ENCODE results near the gene TENT5D.
"Not testable (repeated sequence)": the region's sequence is repeated elsewhere in the genome, so short reads cannot be mapped to it uniquely, and the experiment has no call there.

Gene TENT5D

DNA sequence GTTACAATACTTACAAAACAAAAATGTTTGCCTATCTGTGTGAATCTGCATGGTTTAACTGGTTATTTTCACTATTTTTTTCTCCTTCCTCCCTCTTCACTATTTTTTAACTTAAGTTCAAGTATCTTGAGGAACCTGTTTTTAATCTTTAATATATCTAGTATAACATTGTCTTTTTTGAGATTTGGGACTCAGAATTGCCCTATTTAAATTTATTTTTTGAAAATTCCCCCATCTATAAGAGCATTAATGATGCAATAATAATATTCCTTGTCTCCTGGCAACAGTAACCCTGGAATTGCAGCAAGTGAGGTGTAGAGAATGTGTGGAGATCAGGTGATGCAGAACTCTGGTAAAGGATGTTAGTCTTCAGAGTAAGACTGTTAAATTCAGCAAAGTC is at the start of gene TENT5D:
TSS of gene TENT5D (plus strand) at position 301 of the 400 bp plus-strand sequence. CDS start 22,093 bp downstream, outside the sequence.
- H3K9me3 Mint-ChIP-seq, result no peaks in the 10 kb centered on the region

DNA sequence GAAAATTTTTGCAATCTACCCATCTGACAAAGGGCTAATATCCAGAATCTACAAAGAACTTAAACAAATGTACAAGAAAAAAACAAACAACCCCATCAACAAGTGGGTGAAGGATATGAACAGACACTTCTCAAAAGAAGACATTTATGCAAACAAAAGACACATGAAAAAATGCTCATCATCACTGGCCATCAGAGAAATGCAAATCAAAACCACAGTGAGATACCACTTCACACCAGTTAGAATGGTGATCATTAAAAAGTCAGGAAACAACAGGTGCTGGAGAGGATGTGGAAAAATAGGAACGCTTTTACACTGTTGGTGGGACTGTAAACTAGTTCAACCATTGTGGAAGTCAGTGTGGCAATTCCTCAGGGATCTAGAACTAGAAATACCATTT is 34.6 kb upstream of the TENT5D start:
- not testable (repeated sequence) for H3K4me1 Mint-ChIP-seq; H3K27ac Mint-ChIP-seq (ENCODE audit: low read depth)

More for the DNA sequence above, at the start of gene TENT5D:
- DNase-seq (ENCODE audit: low spot score in 2 of 2), result no peak
- no peaks in the 10 kb centered on the region for H3K36me3 Mint-ChIP-seq (ENCODE audit: insufficient read depth)
- no peaks in the 10 kb centered on the region for H3K27me3 Mint-ChIP-seq
- no peak for ATAC-seq (replicated peaks; ENCODE audit: extremely low read depth, poor library complexity, severe bottlenecking)
- H3K4me1 Mint-ChIP-seq, result no peaks in the 10 kb centered on the region
- H3K4me3 Mint-ChIP-seq, result no peak within 1 kb of the TSS
- no peak within 1 kb of the TSS for H3K27ac Mint-ChIP-seq (ENCODE audit: low read depth)

DNA sequence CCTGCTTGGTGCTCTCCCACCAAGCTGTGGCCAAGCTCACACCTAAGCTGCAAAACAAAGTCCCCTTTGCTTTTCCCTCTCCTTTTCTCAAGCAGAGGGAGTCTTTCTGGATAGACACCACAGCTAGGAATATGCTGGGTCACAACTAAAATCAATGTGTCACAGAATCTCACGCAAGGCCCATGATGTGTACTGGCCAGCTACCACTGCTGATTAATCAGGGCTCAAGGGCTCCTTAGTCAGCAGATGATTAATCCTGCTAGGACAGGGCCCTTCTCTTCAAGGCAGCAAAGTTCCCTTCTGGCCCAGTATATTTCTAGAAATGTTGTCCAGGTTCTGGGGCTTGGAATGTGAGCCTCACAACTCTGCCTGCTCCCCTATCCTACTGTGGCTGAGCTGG is 32.0 kb upstream of the TENT5D start:
- Mint-ChIP-seq H3K27me3 (no peaks in the 10 kb centered on the region), H3K4me3 (no peak overlapping the region), H3K9me3 (peaks cover 4% of the 10 kb centered on the region), H3K27ac (ENCODE audit: low read depth) (no peak overlapping the region), H3K4me1 (no peaks in the 10 kb centered on the region), H3K36me3 (ENCODE audit: insufficient read depth) (no peaks in the 10 kb centered on the region)
- DNase-seq (ENCODE audit: low spot score in 2 of 2) (no peak), ATAC-seq (replicated peaks; ENCODE audit: extremely low read depth, poor library complexity, severe bottlenecking) (no peak)

More for the DNA sequence above, 34.6 kb upstream of the TENT5D start:
- not testable (repeated sequence) for H3K4me3 Mint-ChIP-seq; H3K27me3 Mint-ChIP-seq; ATAC-seq (replicated peaks; ENCODE audit: extremely low read depth, poor library complexity, severe bottlenecking); H3K9me3 Mint-ChIP-seq; DNase-seq (ENCODE audit: low spot score in 2 of 2); H3K36me3 Mint-ChIP-seq (ENCODE audit: insufficient read depth)

DNA sequence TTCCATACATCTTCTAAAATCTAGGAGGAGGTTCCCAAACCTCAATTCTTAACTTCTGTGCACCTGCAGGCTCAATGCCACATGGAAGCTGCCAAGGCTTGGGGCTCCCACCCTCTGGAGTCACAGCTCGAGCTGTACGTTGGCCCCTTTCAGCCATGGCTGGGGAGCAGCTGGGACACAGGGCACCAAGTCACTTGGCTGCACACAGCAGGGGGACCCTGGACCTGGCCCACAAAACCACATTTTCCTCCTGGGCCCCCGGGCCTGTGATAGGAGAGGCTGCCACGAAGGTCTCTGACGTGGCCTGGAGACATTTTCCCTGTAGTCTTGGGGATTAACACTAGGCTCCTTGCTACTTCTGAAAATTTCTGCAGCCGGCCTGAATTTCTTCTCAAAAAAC is 8.2 kb upstream of the TENT5D start:
- Mint-ChIP-seq H3K27ac (ENCODE audit: low read depth) (no peak overlapping the region), H3K36me3 (ENCODE audit: insufficient read depth) (no peaks in the 10 kb centered on the region), H3K27me3 (no peaks in the 10 kb centered on the region), H3K9me3 (no peaks in the 10 kb centered on the region), H3K4me1 (no peaks in the 10 kb centered on the region), H3K4me3 (no peak overlapping the region)
- ATAC-seq (replicated peaks; ENCODE audit: extremely low read depth, poor library complexity, severe bottlenecking) (no peak), DNase-seq (ENCODE audit: low spot score in 2 of 2) (no peak)

DNA sequence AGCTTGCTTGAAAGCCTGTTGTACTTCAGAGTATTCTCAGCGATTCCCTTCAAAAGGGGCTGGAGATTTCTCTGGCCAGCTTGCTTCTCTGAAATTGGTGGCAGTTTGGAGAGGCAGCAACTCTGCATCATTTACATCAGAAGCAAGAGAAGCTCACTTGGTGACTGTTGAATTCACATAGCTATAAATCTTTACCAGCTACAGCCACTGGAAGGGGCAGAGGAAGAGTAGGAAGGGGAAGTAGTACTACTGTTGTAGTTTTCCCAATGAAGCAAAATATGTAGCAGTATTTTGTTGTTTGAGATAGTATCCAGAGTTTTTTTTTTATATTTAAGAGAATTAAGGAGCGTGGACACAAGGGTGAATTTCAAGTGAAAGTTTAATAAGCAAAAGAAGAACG is 2.8 kb downstream of the TENT5D start:
- ATAC-seq (replicated peaks; ENCODE audit: extremely low read depth, poor library complexity, severe bottlenecking) (no peak), DNase-seq (ENCODE audit: low spot score in 2 of 2) (no peak)
- no peak overlapping the region for H3K27ac Mint-ChIP-seq (ENCODE audit: low read depth)
- H3K4me3 Mint-ChIP-seq, result no peak overlapping the region
- H3K27me3 Mint-ChIP-seq, result no peaks in the 10 kb centered on the region
- no peaks in the 10 kb centered on the region for H3K36me3 Mint-ChIP-seq (ENCODE audit: insufficient read depth)
- no peaks in the 10 kb centered on the region for H3K9me3 Mint-ChIP-seq
- no peaks in the 10 kb centered on the region for H3K4me1 Mint-ChIP-seq

DNA sequence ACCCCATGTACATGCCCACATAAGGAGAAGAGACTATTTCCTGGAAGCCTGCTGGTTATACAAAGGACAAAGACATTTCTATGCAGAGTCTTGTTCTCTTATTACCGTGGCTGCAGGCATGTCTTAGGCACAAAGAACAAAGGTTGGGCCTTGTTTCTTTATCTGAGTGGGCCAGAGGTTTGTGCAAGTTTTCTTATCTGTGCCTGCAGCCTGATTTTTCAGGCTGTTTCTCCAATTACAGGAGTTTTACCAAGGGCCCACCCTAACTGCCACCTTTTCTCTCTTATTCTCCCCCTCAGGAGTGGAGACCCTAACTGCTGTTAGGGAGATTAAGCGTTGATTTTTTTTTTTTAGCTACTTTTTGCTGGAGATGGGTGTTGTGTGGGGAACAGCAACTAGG is 3.5 kb downstream of the TENT5D start:
- DNase-seq (ENCODE audit: low spot score in 2 of 2) (no peak), ATAC-seq (replicated peaks; ENCODE audit: extremely low read depth, poor library complexity, severe bottlenecking) (no peak)
- Mint-ChIP-seq H3K27ac (ENCODE audit: low read depth) (no peak overlapping the region), H3K27me3 (no peaks in the 10 kb centered on the region), H3K4me3 (no peak overlapping the region), H3K36me3 (ENCODE audit: insufficient read depth) (no peaks in the 10 kb centered on the region), H3K9me3 (no peaks in the 10 kb centered on the region), H3K4me1 (no peaks in the 10 kb centered on the region)

DNA sequence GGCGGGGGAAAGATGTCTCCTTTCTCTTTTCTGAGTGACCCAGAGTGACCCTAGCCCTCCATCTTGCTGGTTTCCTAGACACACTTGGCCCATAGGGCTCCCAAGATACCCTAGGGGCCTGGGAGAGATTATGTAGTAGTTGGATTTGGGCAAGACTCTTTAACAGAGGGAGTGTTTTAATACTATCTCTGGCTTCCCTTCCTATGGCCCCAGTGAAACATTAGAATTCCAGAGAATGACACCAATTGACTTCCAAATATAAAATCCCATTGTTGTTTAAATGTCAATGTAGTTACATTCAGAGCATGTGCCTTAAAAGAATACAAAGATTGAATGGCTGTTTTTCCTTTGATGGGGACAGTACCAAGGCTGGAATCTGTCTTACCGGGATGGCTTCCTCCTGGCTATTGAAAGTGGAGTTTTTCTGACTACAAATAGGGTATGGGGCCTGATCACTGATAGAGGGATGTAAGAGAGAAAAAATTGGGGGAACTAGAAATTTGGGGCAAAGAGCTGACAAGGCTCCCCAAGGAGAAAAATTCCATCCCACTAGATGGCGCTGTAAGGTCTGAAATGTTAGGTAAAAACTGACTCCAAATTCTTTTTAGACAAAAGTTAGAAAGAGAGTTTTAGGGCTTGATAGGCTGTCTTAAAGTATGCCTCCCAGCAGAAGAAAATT is 10.7 kb downstream of the TENT5D start:
- Mint-ChIP-seq H3K9me3 (no peaks in the 10 kb centered on the region), H3K4me1 (no peaks in the 10 kb centered on the region), H3K36me3 (ENCODE audit: insufficient read depth) (no peaks in the 10 kb centered on the region), H3K27ac (ENCODE audit: low read depth) (no peak overlapping the region), H3K4me3 (no peak overlapping the region), H3K27me3 (no peaks in the 10 kb centered on the region)
- DNase-seq (ENCODE audit: low spot score in 2 of 2), result no peak
- ATAC-seq (replicated peaks; ENCODE audit: extremely low read depth, poor library complexity, severe bottlenecking), result no peak

DNA sequence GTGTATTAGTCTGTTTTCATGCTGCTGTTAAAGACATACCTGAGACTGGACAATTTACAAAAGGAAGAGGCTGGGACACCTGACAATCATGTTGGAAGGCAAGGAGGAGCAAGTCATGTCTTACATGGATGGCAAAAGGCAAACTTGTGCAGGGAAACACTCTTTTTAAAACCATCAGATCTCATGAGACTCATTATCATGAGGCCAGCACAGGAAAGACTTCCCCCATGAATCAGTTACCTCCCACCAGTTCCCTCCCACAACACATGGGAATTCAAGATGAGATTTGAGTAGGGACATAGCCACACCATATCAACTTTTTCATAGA is 11.2 kb downstream of the TENT5D start:
- Mint-ChIP-seq H3K27me3 (no peaks in the 10 kb centered on the region), H3K4me1 (no peaks in the 10 kb centered on the region), H3K4me3 (no peak overlapping the region), H3K9me3 (no peaks in the 10 kb centered on the region), H3K36me3 (ENCODE audit: insufficient read depth) (no peaks in the 10 kb centered on the region), H3K27ac (ENCODE audit: low read depth) (no peak overlapping the region)
- no peak for ATAC-seq (replicated peaks; ENCODE audit: extremely low read depth, poor library complexity, severe bottlenecking)
- no peak for DNase-seq (ENCODE audit: low spot score in 2 of 2)

DNA sequence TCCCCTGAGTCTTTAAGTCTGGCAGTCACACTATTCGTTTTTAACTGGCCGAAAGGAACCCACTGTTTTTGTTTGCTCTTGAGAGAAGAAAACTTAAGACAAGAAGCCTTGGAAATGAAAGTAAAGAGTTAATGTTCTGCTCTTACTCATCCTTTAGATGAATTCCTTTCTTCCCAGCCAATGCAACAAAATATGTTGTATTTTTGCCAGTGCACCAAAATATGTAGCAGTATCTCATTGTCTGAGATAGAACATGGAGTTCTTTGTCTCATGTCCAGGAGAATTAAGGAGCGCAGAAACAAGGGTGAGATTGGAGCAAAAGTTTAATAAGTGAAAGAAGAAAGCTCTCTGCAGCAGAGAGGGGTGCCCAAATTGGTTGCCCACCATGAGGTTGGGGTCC is 12.2 kb downstream of the TENT5D start:
- Mint-ChIP-seq H3K9me3 (no peaks in the 10 kb centered on the region), H3K36me3 (ENCODE audit: insufficient read depth) (no peaks in the 10 kb centered on the region), H3K27ac (ENCODE audit: low read depth) (no peak overlapping the region), H3K27me3 (no peaks in the 10 kb centered on the region), H3K4me3 (no peak overlapping the region), H3K4me1 (no peaks in the 10 kb centered on the region)
- ATAC-seq (replicated peaks; ENCODE audit: extremely low read depth, poor library complexity, severe bottlenecking) (no peak), DNase-seq (ENCODE audit: low spot score in 2 of 2) (no peak)

DNA sequence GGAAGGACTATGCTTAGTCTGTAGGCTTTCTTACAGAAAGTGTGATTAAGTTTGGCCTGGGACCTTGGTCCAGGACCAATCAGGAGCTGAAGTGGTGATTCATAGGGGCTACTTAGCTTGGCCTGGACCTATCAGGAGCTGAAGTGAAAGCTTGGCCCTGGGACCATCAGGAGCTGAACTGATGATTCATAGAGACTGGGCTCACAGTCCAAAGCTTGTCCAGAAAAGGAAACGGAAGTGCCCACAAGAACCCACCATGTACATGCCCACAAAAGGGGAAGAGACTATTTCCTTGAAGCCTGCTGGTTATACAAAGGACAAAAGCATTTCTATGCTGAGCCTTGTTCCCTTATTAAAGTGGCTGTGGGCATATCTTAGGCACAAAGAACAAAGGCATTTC is 12.6 kb downstream of the TENT5D start:
- no peaks in the 10 kb centered on the region for H3K36me3 Mint-ChIP-seq (ENCODE audit: insufficient read depth)
- H3K9me3 Mint-ChIP-seq, result no peaks in the 10 kb centered on the region
- no peaks in the 10 kb centered on the region for H3K4me1 Mint-ChIP-seq
- DNase-seq (ENCODE audit: low spot score in 2 of 2) (no peak), ATAC-seq (replicated peaks; ENCODE audit: extremely low read depth, poor library complexity, severe bottlenecking) (no peak)
- no peak overlapping the region for H3K27ac Mint-ChIP-seq (ENCODE audit: low read depth)
- no peaks in the 10 kb centered on the region for H3K27me3 Mint-ChIP-seq
- no peak overlapping the region for H3K4me3 Mint-ChIP-seq

DNA sequence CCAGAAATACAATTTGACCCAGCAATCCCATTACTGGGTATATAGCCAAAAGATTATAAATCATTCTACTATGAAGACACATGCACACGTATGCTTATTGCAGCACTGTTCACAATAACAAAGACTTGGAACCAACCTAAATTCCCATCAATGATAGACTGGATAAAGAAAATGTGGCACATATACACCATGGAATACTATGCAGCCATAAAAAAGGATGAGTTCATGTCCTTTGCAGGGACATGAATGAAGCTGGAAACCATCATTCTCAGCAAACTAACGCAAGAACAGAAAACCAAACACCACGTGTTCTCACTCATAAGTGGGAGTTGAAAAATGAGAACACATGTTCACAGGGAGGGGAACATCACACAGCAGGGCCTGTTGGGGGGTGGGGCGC is 47.9 kb downstream of the TENT5D start:
- not testable (repeated sequence) for H3K36me3 Mint-ChIP-seq (ENCODE audit: insufficient read depth); H3K27me3 Mint-ChIP-seq; H3K27ac Mint-ChIP-seq (ENCODE audit: low read depth); H3K4me1 Mint-ChIP-seq; H3K4me3 Mint-ChIP-seq; ATAC-seq (replicated peaks; ENCODE audit: extremely low read depth, poor library complexity, severe bottlenecking); DNase-seq (ENCODE audit: low spot score in 2 of 2)
- H3K9me3 Mint-ChIP-seq, result peaks cover 13% of the 10 kb centered on the region

DNA sequence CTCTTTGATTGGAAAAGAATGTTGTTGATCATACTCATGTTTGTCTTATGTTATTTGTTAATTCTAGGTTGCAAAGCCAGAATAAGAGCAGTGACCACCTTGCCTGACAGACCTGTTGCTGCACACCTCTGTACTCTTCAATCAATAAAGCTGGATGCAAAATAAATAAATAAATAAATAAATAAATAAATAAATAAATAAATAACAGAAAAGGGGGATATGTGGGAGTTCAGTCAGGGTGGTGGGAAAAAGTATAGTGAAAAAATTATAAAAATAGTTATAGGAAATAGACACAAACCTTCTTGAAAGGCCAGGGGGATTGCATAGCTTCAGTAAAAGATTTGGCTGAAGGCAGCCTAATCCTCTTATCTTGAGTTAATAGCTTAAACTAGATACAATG is 51.3 kb downstream of the TENT5D start:
- Mint-ChIP-seq H3K36me3 (ENCODE audit: insufficient read depth) (no peaks in the 10 kb centered on the region), H3K27ac (ENCODE audit: low read depth) (no peak overlapping the region), H3K9me3 (peaks cover 5% of the 10 kb centered on the region), H3K4me1 (no peaks in the 10 kb centered on the region), H3K4me3 (no peak overlapping the region), H3K27me3 (no peaks in the 10 kb centered on the region)
- no peak for ATAC-seq (replicated peaks; ENCODE audit: extremely low read depth, poor library complexity, severe bottlenecking)
- DNase-seq (ENCODE audit: low spot score in 2 of 2), result no peak

DNA sequence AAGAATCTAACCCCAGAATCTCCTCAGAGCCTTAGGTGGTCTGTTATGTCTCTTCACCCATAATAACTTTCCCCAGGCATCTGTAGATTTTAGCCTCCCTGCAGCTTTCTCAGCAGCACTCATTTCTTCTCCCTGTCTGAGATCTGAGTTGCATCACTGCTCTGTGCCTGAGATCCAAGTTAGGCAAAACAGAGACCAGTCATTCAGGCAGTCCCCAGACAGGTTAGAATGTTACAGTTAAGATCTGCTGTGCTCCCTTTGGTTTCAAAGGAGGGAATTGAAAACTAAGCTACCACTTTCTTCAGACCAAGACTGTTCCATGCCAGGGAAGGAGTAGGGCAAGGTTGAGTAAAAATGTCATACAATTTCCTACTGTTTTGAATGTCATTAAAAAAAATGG is 65.3 kb downstream of the TENT5D start:
- Mint-ChIP-seq H3K27ac (ENCODE audit: low read depth) (no peak overlapping the region), H3K27me3 (no peaks in the 10 kb centered on the region), H3K36me3 (ENCODE audit: insufficient read depth) (no peaks in the 10 kb centered on the region), H3K9me3 (no peaks in the 10 kb centered on the region), H3K4me3 (no peak overlapping the region), H3K4me1 (no peaks in the 10 kb centered on the region)
- ATAC-seq (replicated peaks; ENCODE audit: extremely low read depth, poor library complexity, severe bottlenecking), result no peak
- no peak for DNase-seq (ENCODE audit: low spot score in 2 of 2)

DNA sequence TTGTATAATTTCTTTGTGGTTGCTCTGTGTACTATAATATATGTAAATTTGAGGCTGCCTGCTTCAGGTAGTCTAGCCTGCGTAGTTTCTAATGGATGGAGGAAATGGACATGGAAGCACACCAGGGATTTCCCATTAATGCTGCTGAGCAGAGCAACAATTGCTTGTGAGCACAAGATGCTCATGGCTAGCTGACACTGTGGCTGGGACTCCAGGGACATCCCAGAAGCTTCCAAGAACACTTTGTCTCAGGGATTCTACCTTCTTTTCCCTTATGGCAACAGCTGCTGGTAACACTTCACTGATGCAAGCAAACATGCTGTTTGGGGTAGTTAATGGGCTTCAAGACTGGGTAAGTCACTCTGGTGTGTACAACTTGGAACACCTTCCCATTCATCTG is 66.1 kb downstream of the TENT5D start:
- ATAC-seq (replicated peaks; ENCODE audit: extremely low read depth, poor library complexity, severe bottlenecking) (no peak), DNase-seq (ENCODE audit: low spot score in 2 of 2) (no peak)
- Mint-ChIP-seq H3K27ac (ENCODE audit: low read depth) (no peak overlapping the region), H3K27me3 (no peaks in the 10 kb centered on the region), H3K9me3 (no peaks in the 10 kb centered on the region), H3K36me3 (ENCODE audit: insufficient read depth) (no peaks in the 10 kb centered on the region), H3K4me1 (no peaks in the 10 kb centered on the region), H3K4me3 (no peak overlapping the region)
